Muscle layer of colon (tissue), 2 donors: ENCODE results near the gene SDC1.

Experiments used
- H3K27ac ChIP-seq: one replicate; pipeline ENCODE4 v1.7.0; 2013; ENCODE audit warnings: low read depth, mild to moderate bottlenecking, low read length, moderate library complexity
- H3K27me3 ChIP-seq, 2 donors: one replicate each; pipeline ENCODE4 v1.7.0; 2013; ENCODE audit warnings: low read length in 2 of 2, mild to moderate bottlenecking in 2 of 2; ENCODE audit not compliant: insufficient read depth in 2 of 2, control insufficient read depth in 1 of 2
- H3K36me3 ChIP-seq: one replicate; pipeline ENCODE4 v1.7.0; 2013; ENCODE audit warnings: mild to moderate bottlenecking, low read length; ENCODE audit not compliant: insufficient read depth
- H3K4me1 ChIP-seq: one replicate; pipeline ENCODE4 v1.7.0; 2013; ENCODE audit warnings: mild to moderate bottlenecking, low read length; ENCODE audit not compliant: insufficient read depth
- H3K4me3 ChIP-seq, 2 donors: one replicate each; pipeline ENCODE4 v1.7.0; 2013; ENCODE audit warnings: low read length in 2 of 2, low read depth in 1 of 2, mild to moderate bottlenecking in 1 of 2, moderate library complexity in 1 of 2
- H3K9ac ChIP-seq: one replicate; pipeline ENCODE4 v1.7.0; 2013; ENCODE audit warnings: low read length
- H3K9me3 ChIP-seq: one replicate; pipeline ENCODE4 v1.7.0; 2013; ENCODE audit warnings: mild to moderate bottlenecking, low read length
- donor health status: abdominal sarcoma.
- donor health status: Adenocarcinoma of cecum.

The SDC1 gene

DNA sequence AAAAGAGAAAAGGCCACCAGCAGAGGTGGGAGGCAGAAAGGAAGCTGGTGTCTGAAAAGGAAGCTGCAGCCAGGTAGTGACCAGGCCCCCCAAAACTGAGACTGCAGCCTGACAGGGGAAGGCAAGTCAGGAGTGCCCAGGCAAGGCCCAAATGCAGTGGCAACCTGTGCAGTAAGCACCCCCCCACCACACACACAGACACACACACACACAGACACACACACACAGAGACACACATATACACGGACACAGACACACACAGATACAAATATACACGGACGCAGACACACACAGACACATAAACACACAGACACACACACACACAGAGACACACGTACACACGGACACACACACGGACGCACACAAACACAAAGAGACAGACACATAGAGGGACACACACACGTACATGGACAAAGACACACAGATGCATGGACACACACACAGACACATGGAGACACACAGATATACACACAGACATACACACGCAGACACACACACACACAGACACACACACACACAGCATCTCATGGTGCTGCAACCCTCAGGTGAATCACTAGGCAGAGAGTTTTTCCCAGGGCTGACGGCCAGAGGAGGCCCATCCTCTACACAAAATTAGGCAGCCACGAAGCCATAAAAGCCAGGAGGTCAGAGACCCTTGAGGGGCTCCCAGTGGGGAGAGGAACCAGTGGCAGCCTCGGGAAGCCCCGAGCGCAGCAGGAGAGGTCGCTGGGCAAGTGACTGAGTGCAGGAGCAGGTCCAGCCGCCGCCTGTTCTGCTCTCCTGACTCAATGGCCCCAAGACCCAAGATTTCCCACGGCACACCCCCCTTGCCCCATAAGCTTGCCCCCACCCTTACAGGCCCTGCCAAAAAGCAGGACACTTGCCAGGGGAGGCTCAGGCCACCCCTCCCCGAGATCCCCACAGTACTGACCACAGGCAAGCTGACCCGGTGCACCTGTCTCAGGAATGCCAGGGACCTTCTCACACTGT, 6.3 kb downstream of the SDC1 start:
- Histone ChIP-seq H3K9me3 (no peaks in the 10 kb centered on the region), H3K4me3 (no peak overlapping the region), H3K4me1 (no peaks in the 10 kb centered on the region), H3K27ac (no peak overlapping the region), H3K9ac (no peak overlapping the region), H3K36me3 (no peaks in the 10 kb centered on the region), H3K27me3 (no peaks in the 10 kb centered on the region)

DNA sequence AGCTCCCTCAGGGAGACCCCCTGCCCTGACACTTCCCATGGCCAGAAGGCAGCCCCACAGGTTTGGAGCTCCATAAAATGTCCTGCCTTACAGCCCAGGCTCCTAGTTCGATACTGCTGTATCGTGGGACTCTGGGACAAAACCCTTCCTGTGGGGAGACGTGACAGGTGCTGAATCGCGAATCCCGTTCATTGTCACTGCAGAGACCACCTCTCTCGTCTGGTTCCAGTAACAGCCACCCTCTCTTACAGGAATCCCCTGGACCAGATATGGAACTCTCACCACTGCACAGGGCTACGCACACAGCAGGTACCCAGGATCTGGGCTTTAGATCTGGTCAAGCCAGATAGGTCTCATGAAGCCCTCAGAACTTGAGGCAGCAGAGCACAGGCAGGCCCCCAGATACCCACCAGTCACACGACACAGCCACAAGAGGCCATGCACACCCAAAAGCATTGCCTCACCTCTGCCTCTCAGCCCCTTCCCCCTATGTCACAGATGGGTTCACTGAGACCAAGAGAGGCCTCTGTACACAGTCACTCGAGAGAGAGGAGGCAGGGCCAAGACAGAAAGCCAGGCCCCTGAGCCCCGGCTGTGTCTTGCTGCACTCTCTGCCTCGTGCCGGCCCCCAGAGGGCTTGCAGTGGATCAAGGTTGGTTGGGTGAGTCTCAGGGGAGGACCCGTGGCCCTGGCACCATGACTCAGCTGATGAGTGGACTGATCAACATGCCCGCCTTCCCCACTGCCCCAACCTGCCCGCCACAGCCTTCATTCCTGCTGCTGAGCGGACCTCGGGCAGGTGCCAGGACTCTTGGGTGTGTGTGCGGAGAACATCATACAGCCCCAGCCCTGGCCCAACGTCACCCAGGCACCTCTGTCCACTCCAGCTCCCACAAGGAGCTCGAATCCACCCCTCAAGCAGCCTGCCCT, 7.6 kb downstream of the SDC1 start:
- Histone ChIP-seq H3K9me3 (no peaks in the 10 kb centered on the region), H3K4me3 (no peak overlapping the region), H3K36me3 (no peaks in the 10 kb centered on the region), H3K27ac (no peak overlapping the region), H3K9ac (no peak overlapping the region), H3K27me3 (no peaks in the 10 kb centered on the region), H3K4me1 (no peaks in the 10 kb centered on the region)

DNA sequence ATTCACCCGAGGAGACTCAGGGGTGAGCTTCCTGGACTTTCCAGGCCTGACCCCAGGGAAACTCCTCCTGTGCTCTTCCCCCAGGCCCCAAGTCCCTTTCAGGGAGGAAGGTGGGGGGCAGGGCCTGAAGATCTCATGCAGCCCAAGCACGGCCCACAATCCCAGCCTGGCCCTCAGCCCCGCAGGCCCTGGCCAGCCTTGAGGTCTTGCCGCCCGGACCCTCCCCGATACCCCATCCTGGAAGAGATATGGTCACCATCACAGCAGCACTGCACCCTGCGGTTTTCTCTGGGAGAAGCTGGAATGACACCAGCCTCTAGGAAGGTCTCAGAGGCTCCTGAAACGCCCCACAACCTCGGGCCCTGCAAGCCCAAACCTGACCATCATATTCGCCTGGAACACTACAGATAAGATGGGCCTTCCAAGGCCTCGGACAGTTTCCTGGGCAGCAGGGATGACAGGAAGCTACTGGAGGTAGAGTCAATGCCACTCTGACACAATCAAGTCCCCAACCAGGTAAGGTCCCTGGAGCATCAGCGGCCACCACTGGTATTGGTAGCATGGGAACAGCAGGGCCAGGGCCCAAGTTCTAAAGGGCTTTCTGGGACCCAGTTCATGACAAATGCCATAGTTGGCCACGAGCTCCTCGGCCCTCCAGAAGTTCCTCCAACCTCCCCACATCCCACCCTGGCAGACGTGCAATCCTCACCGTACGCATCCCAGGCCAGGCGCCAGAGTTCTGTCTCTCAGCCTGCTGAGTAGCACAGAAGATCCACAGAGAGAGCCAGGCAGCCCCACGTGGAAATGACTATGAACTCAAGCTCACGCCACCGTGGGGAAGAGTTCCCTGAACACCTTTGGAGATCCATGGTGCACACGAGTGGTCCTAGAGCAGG, 8.6 kb downstream of the SDC1 start:
- no peak overlapping the region for H3K4me3 ChIP-seq
- H3K36me3 ChIP-seq = no peaks in the 10 kb centered on the region
- no peaks in the 10 kb centered on the region for H3K9me3 ChIP-seq
- H3K9ac ChIP-seq = no peak overlapping the region
- H3K27me3 ChIP-seq = no peaks in the 10 kb centered on the region
- H3K4me1 ChIP-seq = no peaks in the 10 kb centered on the region
- H3K27ac ChIP-seq = no peak overlapping the region

DNA sequence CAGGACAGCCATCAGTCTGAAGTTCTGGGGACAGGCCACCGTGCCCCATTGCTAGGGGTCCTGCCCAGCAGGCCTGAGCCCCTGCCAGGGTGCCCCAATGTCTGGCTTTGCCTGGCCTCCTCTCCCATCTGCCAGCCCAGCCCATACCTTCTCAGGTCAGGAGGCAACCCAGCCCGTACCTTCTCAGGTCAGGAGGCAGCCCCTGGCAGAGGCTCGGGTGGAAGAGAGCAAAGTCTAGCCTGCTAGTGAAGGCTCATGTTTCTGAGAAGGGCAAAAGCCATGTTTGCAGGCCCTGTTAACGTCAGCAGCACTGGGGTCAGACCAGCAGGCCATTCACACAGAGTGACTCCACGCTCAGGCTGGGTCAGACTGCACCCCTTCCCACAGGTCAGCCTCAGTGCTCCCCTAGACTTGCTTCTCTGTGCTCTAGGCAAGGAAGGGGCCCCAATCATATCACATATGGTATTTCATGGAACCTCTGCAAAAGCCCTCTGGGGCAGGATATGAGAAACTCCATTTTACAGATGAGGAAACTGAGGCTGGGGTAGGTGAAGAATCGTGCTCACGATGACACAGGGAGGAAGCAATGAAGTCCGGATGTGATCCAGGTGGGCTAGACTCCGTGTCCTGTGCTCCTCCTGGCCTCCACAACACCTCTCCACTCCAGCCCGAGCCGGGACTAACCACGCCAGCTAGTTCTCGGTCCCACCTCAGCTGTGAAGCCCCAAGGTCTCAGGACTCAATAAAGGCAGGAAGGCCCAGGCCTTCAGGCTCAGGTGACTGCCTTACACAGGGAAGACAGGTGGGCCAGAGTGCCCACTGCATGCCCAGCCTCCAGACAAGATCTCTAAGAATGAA, 9.5 kb downstream of the SDC1 start:
- H3K4me1 ChIP-seq = no peaks in the 10 kb centered on the region
- no peak overlapping the region for H3K4me3 ChIP-seq
- H3K27ac ChIP-seq = no peak overlapping the region
- H3K27me3 ChIP-seq = no peaks in the 10 kb centered on the region
- no peaks in the 10 kb centered on the region for H3K9me3 ChIP-seq
- H3K36me3 ChIP-seq = no peaks in the 10 kb centered on the region
- H3K9ac ChIP-seq = no peak overlapping the region

DNA sequence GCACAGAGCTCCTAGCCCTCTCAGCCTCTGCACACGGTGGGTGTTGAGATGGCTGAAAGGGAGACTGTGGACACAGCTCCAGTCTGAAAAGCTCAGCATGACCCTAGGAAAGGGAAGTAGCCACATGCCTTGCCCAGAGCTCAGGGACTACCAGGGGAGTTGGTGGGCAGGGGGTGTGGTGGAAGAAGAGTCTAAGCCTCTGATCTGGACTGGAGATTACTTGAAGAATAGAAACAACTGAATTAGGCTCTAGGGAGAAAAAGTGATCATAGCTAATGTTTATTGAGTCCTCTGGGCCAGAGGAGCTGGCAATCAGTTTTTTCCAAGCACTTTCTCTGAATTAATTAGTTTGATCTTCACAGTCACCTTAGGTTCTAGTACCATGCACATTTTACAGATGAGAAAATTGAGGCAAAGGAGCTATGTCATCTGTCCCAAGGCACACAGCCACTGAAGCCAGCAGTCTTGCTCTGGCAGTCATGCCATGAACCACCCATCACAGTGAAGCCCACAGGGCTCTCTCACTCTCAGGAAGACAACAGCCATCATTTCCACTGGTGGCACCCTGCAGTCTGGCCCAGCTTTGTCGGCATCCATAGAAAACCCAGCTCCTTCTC, 10.3 kb downstream of the SDC1 start:
- Histone ChIP-seq H3K4me3 (no peak overlapping the region), H3K27ac (no peak overlapping the region), H3K9me3 (no peaks in the 10 kb centered on the region), H3K4me1 (no peaks in the 10 kb centered on the region), H3K36me3 (no peaks in the 10 kb centered on the region), H3K27me3 (no peaks in the 10 kb centered on the region), H3K9ac (no peak overlapping the region)

DNA sequence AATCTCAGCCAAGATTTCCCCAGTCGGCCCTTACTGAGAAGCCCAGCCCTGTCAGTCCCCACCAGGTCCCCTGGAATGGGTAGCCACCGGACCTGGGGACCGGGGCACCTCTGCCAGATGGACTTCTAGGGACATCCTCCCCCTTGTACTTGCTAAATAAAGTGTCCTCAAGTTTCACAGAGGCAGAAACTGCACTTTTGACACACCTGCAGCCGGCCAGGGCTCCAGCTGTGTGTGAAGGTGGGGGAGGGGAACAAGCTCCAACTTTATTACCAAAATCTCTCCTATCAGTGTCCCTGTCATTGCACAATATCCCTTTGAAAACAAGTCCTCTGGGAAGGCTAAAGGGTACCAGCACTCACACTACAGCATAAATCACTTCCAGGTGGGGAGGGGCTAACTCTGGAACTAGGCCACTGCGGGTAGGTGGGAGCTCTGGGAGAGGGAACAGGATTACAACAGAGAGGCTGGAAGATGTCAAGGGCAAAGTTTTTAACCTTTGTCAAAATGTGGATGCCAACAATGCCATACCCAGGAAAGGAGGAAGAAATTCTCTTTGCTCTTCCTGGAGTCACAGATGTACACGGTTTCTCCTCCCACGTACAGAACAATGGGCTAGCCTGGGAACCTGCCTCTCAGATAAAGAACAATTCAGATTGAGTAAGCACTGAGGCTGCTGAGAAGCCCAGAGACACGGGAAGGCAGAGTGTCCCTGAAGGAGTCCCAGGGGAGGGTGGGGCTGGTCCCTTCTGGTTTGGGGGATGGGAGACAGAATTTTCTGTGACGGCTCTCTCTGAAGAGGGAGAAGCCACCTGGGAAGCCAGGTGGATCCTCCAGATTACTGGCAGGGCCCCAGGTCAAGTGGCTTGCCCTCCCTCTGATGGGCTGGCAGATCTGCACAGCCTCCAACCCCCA, 11.0 kb downstream of the SDC1 start:
- H3K27me3 ChIP-seq = no peaks in the 10 kb centered on the region
- H3K27ac ChIP-seq = no peak overlapping the region
- no peaks in the 10 kb centered on the region for H3K9me3 ChIP-seq
- H3K36me3 ChIP-seq = no peaks in the 10 kb centered on the region
- H3K9ac ChIP-seq = no peak overlapping the region
- no peaks in the 10 kb centered on the region for H3K4me1 ChIP-seq
- no peak overlapping the region for H3K4me3 ChIP-seq

DNA sequence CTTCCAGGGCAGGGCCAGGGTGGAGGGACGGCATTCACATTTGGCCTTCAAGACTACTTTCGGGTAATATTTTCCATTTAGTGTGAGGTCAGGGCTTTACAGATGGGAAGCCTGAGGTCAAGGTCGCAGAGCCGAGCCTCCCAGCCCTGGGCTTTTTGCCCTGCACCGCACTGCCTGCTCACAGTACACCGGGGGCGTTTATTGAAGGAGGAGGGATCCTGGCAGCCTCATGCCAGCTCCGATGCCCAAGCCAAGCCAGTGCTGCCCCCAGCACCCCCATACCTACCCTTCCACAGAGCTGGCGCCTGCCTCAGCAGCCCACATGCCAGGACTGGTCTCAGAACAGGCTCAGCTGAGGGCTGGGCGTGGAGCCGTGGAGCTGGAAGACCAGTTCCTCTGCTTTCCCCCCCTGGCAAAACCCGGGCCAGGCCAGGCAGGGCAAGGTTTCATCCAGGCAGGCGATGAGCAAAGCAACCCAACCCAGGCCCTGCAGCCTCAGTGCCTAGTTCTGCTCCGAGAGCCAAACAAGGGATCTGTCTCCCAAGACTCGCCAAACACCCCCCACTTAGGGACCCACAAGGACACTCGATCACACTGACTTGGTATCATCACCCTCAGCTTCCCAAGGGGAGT, 11.9 kb downstream of the SDC1 start:
- no peaks in the 10 kb centered on the region for H3K4me1 ChIP-seq
- H3K9me3 ChIP-seq = no peaks in the 10 kb centered on the region
- no peak overlapping the region for H3K4me3 ChIP-seq
- no peaks in the 10 kb centered on the region for H3K36me3 ChIP-seq
- no peak overlapping the region for H3K9ac ChIP-seq
- H3K27ac ChIP-seq = no peak overlapping the region
- no peaks in the 10 kb centered on the region for H3K27me3 ChIP-seq

DNA sequence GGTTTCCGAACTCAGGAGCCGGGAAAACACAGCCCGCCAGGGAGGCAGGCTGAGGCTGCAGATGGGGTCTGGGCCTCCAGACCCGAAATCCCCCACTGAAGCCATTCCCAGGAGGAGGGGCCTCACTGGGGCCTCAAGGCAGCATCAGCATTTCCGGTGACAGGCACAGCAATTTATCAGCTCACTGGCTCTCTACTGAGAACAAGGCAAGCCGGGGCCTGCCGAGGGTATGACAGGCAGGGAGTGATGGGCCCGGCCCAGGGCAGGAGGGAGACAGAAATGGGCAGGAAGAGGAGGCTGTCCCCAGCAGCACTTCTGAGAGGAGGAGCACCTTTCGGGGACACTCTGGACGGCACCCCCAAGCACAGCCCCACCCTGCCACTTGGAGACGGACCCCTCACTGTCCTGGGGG, 12.5 kb downstream of the SDC1 start:
- no peaks in the 10 kb centered on the region for H3K27me3 ChIP-seq
- H3K9me3 ChIP-seq = no peaks in the 10 kb centered on the region
- no peaks in the 10 kb centered on the region for H3K36me3 ChIP-seq
- H3K9ac ChIP-seq = no peak overlapping the region
- no peak overlapping the region for H3K27ac ChIP-seq
- no peak overlapping the region for H3K4me3 ChIP-seq
- H3K4me1 ChIP-seq = no peaks in the 10 kb centered on the region

DNA sequence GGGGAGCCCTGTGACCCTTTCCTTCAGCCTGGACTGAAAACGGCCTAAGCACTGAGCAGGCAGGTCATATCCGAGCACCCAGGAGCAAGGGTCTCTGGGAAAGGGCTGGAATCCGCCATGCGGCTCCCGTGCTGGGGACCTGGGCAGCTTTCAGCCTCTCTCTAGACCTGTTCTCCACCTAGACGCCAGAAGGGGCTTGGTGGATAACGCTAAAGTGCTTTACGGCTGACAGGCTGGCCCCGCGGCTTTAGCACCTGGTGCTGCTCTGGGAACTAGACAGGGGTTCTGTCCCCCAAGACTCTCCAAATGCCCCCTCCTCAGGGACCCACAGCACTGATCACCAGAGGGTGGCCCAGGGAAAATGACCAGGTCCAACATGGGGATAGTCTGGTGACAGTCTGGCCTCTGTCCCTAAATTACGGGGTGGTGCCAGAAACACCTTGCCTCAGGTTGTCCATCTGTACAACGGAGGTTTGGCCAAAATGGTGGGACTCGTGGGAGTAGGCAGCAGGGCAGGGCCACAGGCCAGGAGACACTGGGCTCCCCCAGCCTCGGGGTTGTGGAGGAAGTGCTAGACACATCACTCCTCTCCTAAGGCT, 13.0 kb downstream of the SDC1 start:
- Histone ChIP-seq H3K4me3 (no peak overlapping the region), H3K9me3 (no peaks in the 10 kb centered on the region), H3K27ac (no peak overlapping the region), H3K36me3 (no peaks in the 10 kb centered on the region), H3K9ac (no peak overlapping the region), H3K4me1 (no peaks in the 10 kb centered on the region), H3K27me3 (no peaks in the 10 kb centered on the region)
